HG03521 (cell line): ENCODE measurements around the gene IER2.

ENCODE experiments used
- ATAC-seq: cut with Tn5 transposase; IDR thresholded peaks from one replicate; pipeline ENCODE4 v1.9.1; 2021; ENCODE audit warnings: mild to moderate bottlenecking, moderate library complexity; ENCODE audit not compliant: unreplicated experiment

The IER2 gene

DNA sequence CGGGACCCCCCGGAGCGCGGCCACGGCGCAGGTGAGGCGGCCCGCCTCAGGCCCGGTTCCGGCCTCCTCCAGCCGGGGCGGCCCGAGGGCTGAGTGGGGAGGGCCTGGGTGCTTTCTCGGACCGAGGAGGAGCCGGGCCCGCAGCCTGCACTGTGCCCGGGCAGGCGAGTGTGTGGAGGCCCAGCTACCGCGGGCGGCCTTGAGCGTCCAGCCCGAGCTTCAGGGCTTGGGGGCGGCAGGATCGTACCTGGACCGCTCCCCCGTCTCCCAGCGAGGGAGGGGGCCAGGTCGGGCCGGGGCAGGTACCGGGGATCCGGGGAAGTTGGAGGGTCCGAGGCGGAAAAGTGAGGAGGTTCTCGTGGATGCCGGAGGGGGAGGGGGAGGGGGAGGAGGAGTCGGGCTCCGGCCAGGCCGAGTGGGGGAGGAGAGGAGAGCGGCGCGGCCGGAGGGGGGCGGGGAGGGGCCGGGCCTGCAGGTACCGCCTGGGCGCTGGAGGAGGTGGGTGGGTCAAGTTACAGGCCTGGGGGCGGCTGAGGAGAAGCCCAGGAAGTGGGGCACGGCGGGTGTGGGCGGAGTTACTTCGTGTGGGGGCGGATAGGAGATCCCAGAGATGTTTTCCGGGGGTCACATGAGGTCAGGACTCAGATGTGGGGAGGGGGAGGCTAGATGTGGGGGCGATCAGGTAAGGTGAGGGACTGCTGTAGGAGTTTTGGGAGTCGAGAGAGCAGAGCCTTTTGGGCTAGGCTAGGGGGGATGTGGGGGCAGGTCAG lies 31.6 kb upstream of the IER2 start:
- peak; percentile 23 for ATAC-seq

GRCh38 chr19:13119627-13120026 lies 30.6 kb upstream of the IER2 start:
- no peak for ATAC-seq

- no peak for ATAC-seq
Measured at GRCh38 chr19:13120031-13120430, 30.2 kb upstream of the IER2 start.

DNA sequence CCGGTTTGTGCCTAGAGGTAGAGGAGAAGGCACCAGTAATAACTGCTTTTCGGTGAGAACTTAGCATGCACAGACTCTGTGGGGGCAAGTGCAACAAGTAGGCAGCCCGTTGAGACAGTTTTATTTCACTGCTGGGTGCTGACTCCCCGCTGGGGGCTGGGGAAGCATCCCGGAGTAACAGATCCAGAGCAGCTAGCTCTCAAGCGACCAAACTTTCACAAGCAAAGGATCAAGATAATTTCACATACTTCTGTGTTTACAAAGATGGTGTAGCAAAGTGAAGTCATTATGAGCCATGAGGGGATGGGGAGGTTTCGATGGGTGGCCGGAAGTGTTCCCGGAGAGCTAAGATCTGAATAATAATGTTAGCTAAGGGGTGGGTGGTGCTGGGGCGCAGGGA lies 29.4 kb upstream of the IER2 start:
- ATAC-seq = no peak

DNA sequence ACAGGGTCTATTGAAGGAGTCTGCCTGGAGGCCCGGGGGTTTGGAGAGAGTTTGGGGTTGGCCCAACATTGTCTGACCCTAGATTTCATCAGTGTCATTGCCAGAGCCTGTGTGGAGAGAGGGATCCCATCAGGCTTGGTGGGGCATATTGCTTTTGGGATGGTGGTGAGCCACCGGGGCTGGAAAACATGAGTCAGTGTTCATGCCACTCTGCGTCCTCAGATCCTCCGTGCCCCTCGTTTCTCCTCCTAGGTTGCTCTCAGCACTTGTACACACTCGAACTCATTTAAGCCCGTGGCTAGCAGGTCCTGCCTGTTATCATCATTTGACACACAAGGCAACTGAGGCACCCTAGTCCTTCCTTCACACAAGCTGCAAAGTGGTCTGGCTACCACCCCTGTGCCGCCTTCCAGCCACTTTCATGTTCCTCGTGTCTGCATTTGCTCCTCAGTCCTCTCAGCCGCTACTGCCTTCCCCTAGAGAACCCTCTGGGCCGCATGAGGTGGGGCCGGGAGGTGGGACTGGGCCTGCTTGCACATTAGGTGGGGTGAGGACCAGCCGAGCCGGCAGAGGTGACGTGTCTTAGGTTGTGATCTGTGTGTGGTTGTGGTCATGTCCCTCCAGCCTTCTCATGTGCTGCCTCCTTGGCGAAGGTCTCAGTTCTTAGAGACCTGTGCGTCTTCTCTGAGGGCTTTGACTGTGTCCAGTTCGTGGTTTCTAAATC lies 28.5 kb upstream of the IER2 start:
- no peak for ATAC-seq

GRCh38 chr19:13122275-13122878 lies 27.8 kb upstream of the IER2 start:
- ATAC-seq = no peak

DNA sequence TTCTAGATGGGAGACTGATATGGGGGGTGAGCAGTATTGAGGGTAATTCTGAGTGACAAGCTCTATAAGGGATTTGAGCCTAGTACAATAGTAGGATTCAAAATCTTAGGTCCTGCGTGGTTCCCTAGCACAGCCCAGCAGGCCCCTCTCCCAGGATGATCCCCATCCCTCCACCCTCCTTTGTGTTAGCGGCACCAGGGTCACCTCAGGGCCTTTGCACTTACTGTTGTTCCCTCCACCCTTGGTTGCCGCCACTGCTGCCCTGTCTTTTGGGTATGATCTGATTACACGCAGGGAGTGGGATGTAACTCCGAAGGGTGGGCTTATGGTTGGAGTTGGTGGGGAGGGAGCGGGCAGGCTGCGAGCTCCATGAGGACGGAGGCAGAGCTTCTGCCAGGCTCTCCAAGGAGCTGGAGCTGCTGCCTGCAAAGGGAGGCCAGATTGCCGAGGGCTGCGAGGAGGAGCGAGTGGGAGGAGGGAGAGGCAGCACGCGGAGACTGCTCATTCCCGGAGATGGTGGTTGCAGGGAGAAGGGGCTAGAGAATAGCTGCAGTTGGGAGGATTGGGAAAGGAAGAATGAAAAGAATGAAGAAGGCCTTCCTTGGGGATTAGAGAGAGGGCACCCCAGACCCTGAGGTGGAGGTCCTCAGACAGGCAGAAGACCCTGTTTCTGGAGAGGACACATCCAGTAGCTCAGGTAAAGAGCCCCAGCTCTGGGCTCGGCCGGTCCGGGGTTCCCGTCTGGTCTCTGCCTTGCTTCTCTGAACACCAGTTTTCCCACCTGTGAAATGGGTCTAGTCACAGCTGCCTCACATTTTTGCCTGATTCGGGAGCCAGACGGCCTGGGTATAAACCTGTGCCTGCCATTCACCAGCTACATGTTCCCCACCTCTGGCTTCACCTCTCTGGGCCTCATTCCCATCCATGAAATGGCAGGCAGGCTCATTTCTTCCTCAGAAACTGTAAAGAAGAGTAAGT lies 26.9 kb upstream of the IER2 start:
- no peak for ATAC-seq

- no peak for ATAC-seq
Measured at GRCh38 chr19:13127051-13127450, 23.2 kb upstream of the IER2 start.

DNA sequence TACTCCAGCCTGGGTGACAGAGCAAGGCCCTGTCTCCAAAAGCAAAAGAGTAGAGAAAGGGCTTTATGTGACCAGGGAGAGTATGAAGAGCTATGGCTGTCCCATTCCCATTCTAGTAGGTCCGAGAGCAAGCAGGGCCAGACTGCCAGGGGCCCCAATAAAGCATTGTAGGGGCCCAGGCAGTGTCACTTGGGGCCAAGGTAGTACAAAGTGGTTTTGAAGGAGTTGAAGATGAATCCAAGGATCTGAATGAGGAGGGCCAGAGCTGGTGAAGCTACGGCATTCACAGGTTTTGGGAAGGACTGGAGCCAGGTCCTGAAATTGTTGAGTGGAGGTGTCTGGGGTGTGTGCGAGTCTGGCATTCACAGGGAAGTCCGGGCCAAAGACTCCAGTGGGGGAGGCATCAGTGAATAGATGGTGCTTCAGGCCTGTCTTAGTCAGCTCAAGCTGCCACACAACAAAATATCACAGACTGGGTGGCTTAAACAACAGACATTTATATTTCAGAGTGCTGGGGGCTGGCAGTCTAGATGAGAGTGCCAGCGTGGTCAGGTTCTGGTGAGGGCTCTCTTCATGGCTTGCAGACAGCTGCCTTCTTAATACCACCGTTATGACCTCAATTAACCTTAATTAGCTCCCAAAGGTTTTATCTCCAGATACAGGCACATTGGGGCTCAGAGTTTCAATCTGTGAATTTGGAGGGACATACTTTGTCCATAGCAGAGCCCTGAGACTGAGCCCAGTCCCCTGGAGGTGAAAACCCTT lies 22.2 kb upstream of the IER2 start:
- no peak for ATAC-seq

DNA sequence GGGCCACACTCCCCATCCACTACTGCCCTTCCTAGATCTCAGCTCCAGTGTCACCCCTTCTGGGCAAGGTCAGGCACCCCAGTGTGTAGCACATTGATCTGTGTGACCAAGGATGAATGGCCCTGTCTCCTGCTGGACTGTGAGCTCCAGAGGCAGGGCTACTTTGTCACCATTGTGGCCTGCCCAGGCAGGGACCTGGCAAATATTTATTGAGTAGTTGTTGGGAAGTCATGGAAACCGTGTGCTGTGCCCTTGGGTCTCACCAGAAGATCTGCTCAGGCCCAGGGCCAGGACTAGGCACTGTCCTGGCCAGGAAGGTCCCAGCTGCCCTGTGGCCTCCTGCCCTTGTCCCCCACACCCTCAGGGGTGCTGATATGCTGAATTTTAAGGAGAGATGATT lies 21.6 kb upstream of the IER2 start:
- no peak for ATAC-seq

DNA sequence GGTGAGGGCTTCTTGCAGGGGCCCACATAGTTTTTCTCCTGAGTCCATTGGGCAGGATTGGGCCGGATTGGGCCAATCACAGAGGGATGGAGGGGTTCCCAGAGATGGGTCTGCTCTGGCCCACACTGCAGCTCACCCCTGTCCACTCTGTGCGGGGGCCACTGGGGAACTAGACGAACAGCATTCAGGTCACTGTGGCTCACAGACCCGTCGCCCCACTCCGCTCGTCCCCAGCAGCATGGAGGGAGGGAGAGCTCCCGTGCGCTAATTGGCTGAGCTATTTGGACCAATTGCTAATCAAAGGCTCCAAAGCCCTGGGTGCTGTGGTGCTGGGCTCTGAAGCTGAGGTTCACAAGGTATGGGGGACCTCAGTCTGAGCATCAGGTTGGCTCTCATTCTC lies 20.8 kb upstream of the IER2 start:
- ATAC-seq = no peak

DNA sequence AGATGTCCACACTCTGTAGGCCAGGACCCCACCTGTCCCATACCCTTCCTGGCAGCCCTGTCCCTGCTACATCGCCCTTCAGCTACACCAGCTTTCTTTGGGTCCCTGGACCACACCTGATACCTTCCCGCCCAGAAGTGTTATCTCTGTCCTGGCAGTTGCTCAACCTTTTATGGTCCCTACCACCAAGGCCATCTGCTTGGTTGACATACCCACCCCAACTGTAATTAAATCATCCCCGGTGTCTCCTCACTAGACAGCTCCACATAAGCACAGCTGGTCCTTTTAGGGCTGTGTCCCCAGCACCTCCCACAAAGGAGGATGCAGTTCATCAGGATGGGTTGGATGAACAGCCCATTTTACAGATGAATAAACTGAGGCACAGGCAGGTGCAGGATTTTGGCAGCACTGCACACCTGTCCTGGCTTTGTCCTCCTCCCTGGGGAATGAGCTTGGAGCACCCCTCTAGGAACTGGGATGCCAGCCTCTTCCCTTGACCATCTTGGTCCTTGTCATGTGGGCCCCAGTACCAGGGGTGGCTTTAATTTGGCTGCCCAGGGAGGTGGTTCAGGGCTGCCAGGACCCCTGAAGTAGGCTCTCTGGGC lies 19.2 kb upstream of the IER2 start:
- ATAC-seq = no peak

GRCh38 chr19:13132471-13133180 lies 17.6 kb upstream of the IER2 start:
- ATAC-seq = no peak

DNA sequence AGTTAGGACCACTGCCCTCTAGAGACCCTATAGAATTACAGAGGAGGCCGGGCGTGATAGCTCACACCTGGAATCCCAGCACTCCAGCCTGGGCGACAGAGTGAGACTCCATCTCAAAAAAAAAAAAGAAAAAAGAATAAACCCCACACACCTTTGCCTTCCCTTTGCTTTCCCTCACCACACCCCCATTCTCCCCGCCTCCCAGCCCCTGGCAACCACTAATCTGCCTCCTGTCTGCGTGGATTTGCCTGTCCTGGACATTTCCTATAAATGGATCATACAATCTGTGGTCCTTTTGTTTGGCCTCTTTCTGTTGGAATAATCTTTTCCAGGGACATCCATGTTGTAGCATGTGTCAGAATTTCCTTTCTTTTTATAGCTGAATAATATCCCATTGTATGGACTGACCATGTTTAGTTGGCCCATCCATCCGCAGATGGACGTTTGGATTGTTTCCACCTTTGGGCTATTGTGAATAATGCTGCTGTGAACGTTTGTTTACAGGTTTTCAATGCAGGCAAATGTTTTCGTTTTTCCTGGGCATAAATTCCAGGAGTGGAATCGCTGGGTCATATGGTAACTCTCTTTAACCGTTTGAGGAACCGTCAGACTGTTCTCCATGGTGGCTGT lies 16.9 kb upstream of the IER2 start:
- ATAC-seq = no peak

GRCh38 chr19:13134626-13135025 lies 15.6 kb upstream of the IER2 start:
- ATAC-seq = no peak

GRCh38 chr19:13135068-13136062 lies 14.8 kb upstream of the IER2 start:
- ATAC-seq = no peak

DNA sequence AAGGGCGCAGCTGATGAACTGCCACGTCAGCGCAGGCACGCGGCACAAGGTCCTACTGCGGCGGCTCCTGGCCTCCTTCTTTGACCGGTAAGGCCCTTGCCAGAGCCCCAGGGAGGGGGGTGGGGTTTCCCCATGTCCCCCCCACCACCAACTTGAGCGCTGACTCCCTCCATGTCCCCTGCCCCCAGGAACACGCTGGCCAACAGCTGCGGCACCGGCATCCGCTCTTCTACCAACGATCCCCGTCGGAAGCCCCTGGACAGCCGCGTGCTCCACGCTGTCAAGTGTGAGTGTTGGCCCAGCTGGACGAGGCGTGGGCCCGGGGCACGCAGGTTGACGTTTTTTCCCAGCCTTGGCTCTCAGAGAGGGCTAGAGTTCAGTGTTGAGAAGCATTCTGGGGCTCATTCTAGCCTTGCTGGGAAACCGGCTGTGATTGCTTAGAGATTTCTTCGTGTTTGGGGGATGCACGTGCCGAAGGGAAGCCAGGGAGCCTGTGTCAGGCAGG lies 12.9 kb upstream of the IER2 start:
- ATAC-seq = no peak
